Measurements from ENCODE around the gene EVX1.

EVX1 gene

GRCh38 chr7:27242555-27243339 is at the start of gene EVX1:
EVX1 (plus strand) TSS chr7:27242802; CDS start chr7:27243031, 229 bp downstream.
- Mint-ChIP-seq H3K27me3 (peaks cover 96% of the 10 kb centered on the region), H3K27ac (no peak within 1 kb of the TSS), H3K4me3 (no peak within 1 kb of the TSS), H3K4me1 (ENCODE audit: low read depth) (peaks cover 54% of the 10 kb centered on the region), H3K9me3 (no peaks in the 10 kb centered on the region), H3K36me3 (ENCODE audit: low read depth) (no peaks in the 10 kb centered on the region)
- intact Hi-C loops (cut with micrococcal nuclease) = no loop called here

GRCh38 chr7:27193335-27194001 is 49.1 kb upstream of the EVX1 start:
- H3K27ac Mint-ChIP-seq = no peak overlapping the region

GRCh38 chr7:27194002-27194352 is 48.6 kb upstream of the EVX1 start:
- H3K9me3 Mint-ChIP-seq = no peaks in the 10 kb centered on the region
- intact Hi-C loops (cut with micrococcal nuclease) = loop anchor here (5.0 kb wide), 1 partner anchor 893 kb away; no protein-coding TSS in a partner anchor
- H3K36me3 Mint-ChIP-seq (ENCODE audit: low read depth) = no peaks in the 10 kb centered on the region
- H3K4me3 Mint-ChIP-seq = no peak overlapping the region
- H3K4me1 Mint-ChIP-seq (ENCODE audit: low read depth) = peaks cover 40% of the 10 kb centered on the region
- H3K27ac Mint-ChIP-seq = no peak overlapping the region
- H3K27me3 Mint-ChIP-seq = peaks cover 86% of the 10 kb centered on the region

More at GRCh38 chr7:27193335-27194001, 49.1 kb upstream of the EVX1 start:
- intact Hi-C loops (cut with micrococcal nuclease) = loop anchor here (5.0 kb wide), 1 partner anchor 894 kb away; no protein-coding TSS in a partner anchor
- Mint-ChIP-seq H3K4me3 (no peak overlapping the region), H3K27me3 (peaks cover 86% of the 10 kb centered on the region), H3K4me1 (ENCODE audit: low read depth) (peaks cover 40% of the 10 kb centered on the region), H3K36me3 (ENCODE audit: low read depth) (no peaks in the 10 kb centered on the region), H3K9me3 (no peaks in the 10 kb centered on the region)

GRCh38 chr7:27194686-27195379 is 47.8 kb upstream of the EVX1 start:
- H3K9me3 Mint-ChIP-seq = no peaks in the 10 kb centered on the region
- no peaks in the 10 kb centered on the region for H3K36me3 Mint-ChIP-seq (ENCODE audit: low read depth)
- peaks cover 38% of the 10 kb centered on the region for H3K4me1 Mint-ChIP-seq (ENCODE audit: low read depth)
- intact Hi-C loops (cut with micrococcal nuclease) = loop anchor here (5.0 kb wide), 3 partner anchors 577 to 892 kb away; no protein-coding TSS in a partner anchor
- no peak overlapping the region for H3K4me3 Mint-ChIP-seq
- H3K27me3 Mint-ChIP-seq = peaks cover 83% of the 10 kb centered on the region
- no peak overlapping the region for H3K27ac Mint-ChIP-seq

GRCh38 chr7:27196287-27196767 is 46.3 kb upstream of the EVX1 start:
- Mint-ChIP-seq H3K4me1 (ENCODE audit: low read depth) (peaks cover 48% of the 10 kb centered on the region), H3K4me3 (no peak overlapping the region), H3K36me3 (ENCODE audit: low read depth) (no peaks in the 10 kb centered on the region), H3K9me3 (no peaks in the 10 kb centered on the region), H3K27ac (no peak overlapping the region), H3K27me3 (peaks cover 81% of the 10 kb centered on the region)
- intact Hi-C loops (cut with micrococcal nuclease) = loop anchor here (1.0 to 5.0 kb wide), 4 partner anchors 380 to 826 kb away; no protein-coding TSS in a partner anchor

GRCh38 chr7:27197137-27198042 is 45.2 kb upstream of the EVX1 start:
- Mint-ChIP-seq H3K27me3 (peaks cover 81% of the 10 kb centered on the region), H3K4me1 (ENCODE audit: low read depth) (peaks cover 48% of the 10 kb centered on the region), H3K27ac (no peak overlapping the region), H3K4me3 (no peak overlapping the region), H3K9me3 (no peaks in the 10 kb centered on the region), H3K36me3 (ENCODE audit: low read depth) (no peaks in the 10 kb centered on the region)
- intact Hi-C loops (cut with micrococcal nuclease) = loop anchor here (2.0 to 5.0 kb wide), 3 partner anchors 575 to 825 kb away; no protein-coding TSS in a partner anchor

- Mint-ChIP-seq H3K27ac (no peak overlapping the region), H3K36me3 (ENCODE audit: low read depth) (no peaks in the 10 kb centered on the region), H3K4me1 (ENCODE audit: low read depth) (peaks cover 48% of the 10 kb centered on the region), H3K4me3 (no peak overlapping the region), H3K27me3 (peaks cover 82% of the 10 kb centered on the region), H3K9me3 (no peaks in the 10 kb centered on the region)
- intact Hi-C loops (cut with micrococcal nuclease) = loop anchor here (5.0 kb wide), 2 partner anchors 574 to 824 kb away; no protein-coding TSS in a partner anchor
These were observed 44.3 kb upstream of the EVX1 start for GRCh38 chr7:27198138-27198841.

- H3K4me3 Mint-ChIP-seq = peak overlapping the region; percentile 54
- H3K4me1 Mint-ChIP-seq (ENCODE audit: low read depth) = peaks cover 53% of the 10 kb centered on the region
- H3K9me3 Mint-ChIP-seq = no peaks in the 10 kb centered on the region
- no peaks in the 10 kb centered on the region for H3K36me3 Mint-ChIP-seq (ENCODE audit: low read depth)
- no peak overlapping the region for H3K27ac Mint-ChIP-seq
- intact Hi-C loops (cut with micrococcal nuclease) = loop anchor here (5.0 kb wide), 2 partner anchors 573 to 823 kb away; no protein-coding TSS in a partner anchor
- peaks cover 82% of the 10 kb centered on the region for H3K27me3 Mint-ChIP-seq
These were observed 43.5 kb upstream of the EVX1 start for GRCh38 chr7:27198871-27199801.

- Mint-ChIP-seq H3K4me3 (peak within 1 kb of the TSS; percentile 80), H3K9me3 (no peaks in the 10 kb centered on the region), H3K36me3 (ENCODE audit: low read depth) (no peaks in the 10 kb centered on the region), H3K27me3 (peaks cover 82% of the 10 kb centered on the region), H3K27ac (no peak within 1 kb of the TSS), H3K4me1 (ENCODE audit: low read depth) (peaks cover 62% of the 10 kb centered on the region)
- intact Hi-C loops (cut with micrococcal nuclease) = loop anchor here (5.0 kb wide), 2 partner anchors 572 to 822 kb away; no protein-coding TSS in a partner anchor
These were observed 42.5 kb upstream of the EVX1 start, which contains the start of gene HOXA13 for GRCh38 chr7:27199849-27200760. HOXA13 (minus strand) TSS chr7:27200091; CDS start chr7:27200077, 14 bp downstream.

- H3K9me3 Mint-ChIP-seq = no peaks in the 10 kb centered on the region
- peaks cover 70% of the 10 kb centered on the region for H3K4me1 Mint-ChIP-seq (ENCODE audit: low read depth)
- intact Hi-C loops (cut with micrococcal nuclease) = no loop called here
- H3K27me3 Mint-ChIP-seq = peaks cover 85% of the 10 kb centered on the region
- H3K4me3 Mint-ChIP-seq = peak overlapping the region; percentile 60
- H3K36me3 Mint-ChIP-seq (ENCODE audit: low read depth) = no peaks in the 10 kb centered on the region
- H3K27ac Mint-ChIP-seq = no peak overlapping the region
These were observed 41.6 kb upstream of the EVX1 start for GRCh38 chr7:27200761-27201579.
